Upper lobe of right lung (tissue), 1 donor: Measurements from ENCODE around the gene CMBL. TPM values are rescaled to one million over a fixed set of nuclear protein-coding genes. Genes with fewer than 3 reads are reported as not detected.
"Not testable (repeated sequence)": the region's sequence is repeated elsewhere in the genome, so short reads cannot be mapped to it uniquely, and the experiment has no call there.

Source experiments
- ATAC-seq: fragments of 200-7000 bp; cut with Tn5 transposase; one replicate; pipeline ENCODE4 v1.9.1; 2020; ENCODE audit warnings: mild to moderate bottlenecking, moderate library complexity
- DNase-seq: peaks from one replicate; pipeline ENCODE4 v3.0.0-alpha.2; 2020
- H3K27ac ChIP-seq: fragments of 200-600 bp; one replicate; pipeline ENCODE4 v1.8.0; 2022
- H3K27me3 ChIP-seq: fragments of 200-600 bp; one replicate; pipeline ENCODE4 v1.8.0; 2022; ENCODE audit warnings: mild to moderate bottlenecking
- H3K36me3 ChIP-seq: fragments of 200-600 bp; one replicate; pipeline ENCODE4 v1.8.0; 2022
- H3K4me1 ChIP-seq: fragments of 200-600 bp; one replicate; pipeline ENCODE4 v1.8.0; 2022
- H3K4me3 ChIP-seq: fragments of 200-600 bp; one replicate; pipeline ENCODE4 v1.8.0; 2022; ENCODE audit warnings: mild to moderate bottlenecking
- H3K9me3 ChIP-seq: fragments of 200-600 bp; one replicate; pipeline ENCODE4 v1.8.0; 2022
- intact Hi-C: fragments of 100-400 bp; cut with DNase I; formaldehyde crosslinking; loops from one replicate; pipeline ENCODE4 v1.11.0; 2022
- total RNA-seq: library from RNA; stranded (reverse); fragmentation: NEBNext Ultra II Directional; extraction: Animal tissue kit (Norgen Biotek cat#: 25700); gene quantifications from one replicate; pipeline ENCODE4 v1.2.1, GENCODE V29; 2021
- TF ChIP-seq, protein P1 (sequence below): fragments of 200-600 bp; IDR thresholded peaks from one replicate; pipeline ENCODE4 v1.8.0; 2022; ENCODE audit warnings: antibody characterized with exemption
- donor health status: DM: no; HTN: yes; CAD: no; lungs with severe emphysema.

Gene CMBL
- total RNA-seq, 1 donor from 2014 or later = 21.8 TPM

DNA sequence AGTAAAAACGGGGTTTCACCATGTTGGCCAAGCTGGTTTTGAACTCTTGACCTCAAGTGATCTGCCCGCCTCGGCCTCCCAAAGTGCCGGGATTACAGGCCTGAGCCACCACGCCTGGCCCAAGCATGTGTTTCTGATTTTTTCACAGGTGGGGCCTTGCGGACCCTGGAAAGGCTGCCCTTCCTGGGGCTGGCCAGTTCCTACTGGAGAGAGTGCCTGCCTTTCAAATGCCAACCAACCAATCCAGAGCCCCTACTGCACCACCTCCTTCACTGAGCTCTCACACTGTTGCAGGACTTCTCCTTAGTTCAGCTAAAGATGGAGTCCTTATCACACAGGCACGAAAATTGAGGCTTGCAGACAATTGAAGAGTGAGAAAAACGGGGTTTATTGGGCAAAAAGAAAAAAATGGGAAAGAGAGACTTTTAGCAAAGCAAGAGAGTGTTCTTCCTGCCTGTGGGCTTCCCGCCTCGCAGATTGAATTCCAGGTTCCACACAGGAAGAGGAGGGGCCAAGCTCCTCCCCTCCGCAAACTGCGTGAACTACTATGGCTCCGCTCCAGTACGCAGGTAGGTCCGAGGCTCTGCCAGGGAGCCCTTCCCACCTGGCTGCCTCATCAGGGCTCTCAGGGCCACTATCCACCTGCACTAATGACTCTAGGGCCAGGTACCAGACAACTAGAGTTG is 8.3 kb upstream of the CMBL start:
- Histone ChIP-seq H3K27ac (no peak overlapping the region), H3K4me3 (no peak overlapping the region), H3K9me3 (no peaks in the 10 kb centered on the region), H3K27me3 (no peaks in the 10 kb centered on the region), H3K4me1 (no peaks in the 10 kb centered on the region), H3K36me3 (no peaks in the 10 kb centered on the region)
- intact Hi-C loops = no loop called here
- TF ChIP-seq, protein P1, sequence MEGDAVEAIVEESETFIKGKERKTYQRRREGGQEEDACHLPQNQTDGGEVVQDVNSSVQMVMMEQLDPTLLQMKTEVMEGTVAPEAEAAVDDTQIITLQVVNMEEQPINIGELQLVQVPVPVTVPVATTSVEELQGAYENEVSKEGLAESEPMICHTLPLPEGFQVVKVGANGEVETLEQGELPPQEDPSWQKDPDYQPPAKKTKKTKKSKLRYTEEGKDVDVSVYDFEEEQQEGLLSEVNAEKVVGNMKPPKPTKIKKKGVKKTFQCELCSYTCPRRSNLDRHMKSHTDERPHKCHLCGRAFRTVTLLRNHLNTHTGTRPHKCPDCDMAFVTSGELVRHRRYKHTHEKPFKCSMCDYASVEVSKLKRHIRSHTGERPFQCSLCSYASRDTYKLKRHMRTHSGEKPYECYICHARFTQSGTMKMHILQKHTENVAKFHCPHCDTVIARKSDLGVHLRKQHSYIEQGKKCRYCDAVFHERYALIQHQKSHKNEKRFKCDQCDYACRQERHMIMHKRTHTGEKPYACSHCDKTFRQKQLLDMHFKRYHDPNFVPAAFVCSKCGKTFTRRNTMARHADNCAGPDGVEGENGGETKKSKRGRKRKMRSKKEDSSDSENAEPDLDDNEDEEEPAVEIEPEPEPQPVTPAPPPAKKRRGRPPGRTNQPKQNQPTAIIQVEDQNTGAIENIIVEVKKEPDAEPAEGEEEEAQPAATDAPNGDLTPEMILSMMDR = no peak
- DNase-seq (no peak), ATAC-seq (no peak)

DNA sequence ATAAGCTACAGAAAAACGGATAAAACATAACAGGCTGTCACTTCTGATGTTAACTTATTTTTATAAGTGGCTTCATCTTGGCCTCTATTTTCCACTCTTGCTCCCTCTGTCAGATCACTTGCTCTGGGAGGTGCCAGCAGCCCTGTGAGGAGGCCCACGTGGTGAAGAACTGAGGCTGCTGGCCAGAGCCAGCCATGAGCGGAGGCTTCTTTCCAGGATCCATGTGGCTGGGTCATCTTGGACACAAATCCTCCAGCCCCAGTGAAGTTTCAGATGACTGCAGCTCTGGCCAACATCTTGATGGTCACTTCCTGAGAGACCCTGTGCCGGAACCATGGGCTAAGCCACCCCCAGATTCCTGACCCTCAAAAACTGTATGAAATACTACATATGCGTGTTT is 7.5 kb upstream of the CMBL start:
- Histone ChIP-seq H3K9me3 (no peaks in the 10 kb centered on the region), H3K27me3 (no peaks in the 10 kb centered on the region), H3K27ac (no peak overlapping the region), H3K4me3 (no peak overlapping the region), H3K4me1 (no peaks in the 10 kb centered on the region), H3K36me3 (no peaks in the 10 kb centered on the region)
- TF ChIP-seq, protein P1 = no peak
- ATAC-seq (no peak), DNase-seq (no peak)
- intact Hi-C loops = no loop called here

DNA sequence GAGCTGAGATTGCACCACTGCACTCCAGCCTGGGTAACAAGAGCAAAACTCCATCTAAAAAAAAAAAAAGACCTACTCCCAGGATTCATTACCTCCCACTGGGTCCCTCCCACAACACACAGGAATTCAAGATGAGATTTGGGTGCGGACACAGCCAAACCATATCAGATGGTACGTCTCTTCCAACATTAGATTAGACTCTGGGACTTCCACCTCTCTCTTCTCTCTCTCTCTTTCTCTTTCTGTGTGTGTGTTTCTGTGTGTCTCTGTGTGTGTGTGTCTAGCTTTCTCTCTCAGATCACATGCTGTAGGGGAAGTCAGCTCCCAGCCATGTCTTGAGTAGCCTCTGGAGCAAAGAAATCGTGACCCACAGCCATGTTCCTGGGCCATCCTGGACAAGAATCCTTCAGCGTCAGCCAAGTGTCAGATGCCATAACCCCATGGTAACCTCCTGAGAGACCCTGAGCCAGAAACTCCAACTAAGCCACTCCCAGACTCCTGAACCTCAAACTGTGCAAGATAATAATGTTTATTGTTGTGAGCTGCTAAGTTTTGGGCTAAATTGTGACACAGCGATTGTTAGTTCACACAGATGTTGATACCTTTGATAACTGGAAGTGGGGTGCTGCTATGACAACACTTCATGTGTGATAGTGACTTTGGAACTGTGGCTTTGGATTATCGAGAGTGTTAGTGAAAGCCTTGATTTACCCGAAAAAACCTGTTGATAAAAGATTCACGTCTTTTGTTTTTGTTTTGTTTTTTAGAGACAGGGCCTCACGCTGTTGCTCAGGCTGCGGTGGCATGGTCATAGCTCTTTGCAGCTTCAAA is 4.1 kb upstream of the CMBL start:
- Histone ChIP-seq H3K36me3 (no peaks in the 10 kb centered on the region), H3K27ac (no peak overlapping the region), H3K9me3 (no peaks in the 10 kb centered on the region), H3K4me3 (no peak overlapping the region), H3K4me1 (peaks cover 4% of the 10 kb centered on the region), H3K27me3 (no peaks in the 10 kb centered on the region)
- ATAC-seq (no peak), DNase-seq (no peak)
- TF ChIP-seq, protein P1 = no peak
- intact Hi-C loops = no loop called here

DNA sequence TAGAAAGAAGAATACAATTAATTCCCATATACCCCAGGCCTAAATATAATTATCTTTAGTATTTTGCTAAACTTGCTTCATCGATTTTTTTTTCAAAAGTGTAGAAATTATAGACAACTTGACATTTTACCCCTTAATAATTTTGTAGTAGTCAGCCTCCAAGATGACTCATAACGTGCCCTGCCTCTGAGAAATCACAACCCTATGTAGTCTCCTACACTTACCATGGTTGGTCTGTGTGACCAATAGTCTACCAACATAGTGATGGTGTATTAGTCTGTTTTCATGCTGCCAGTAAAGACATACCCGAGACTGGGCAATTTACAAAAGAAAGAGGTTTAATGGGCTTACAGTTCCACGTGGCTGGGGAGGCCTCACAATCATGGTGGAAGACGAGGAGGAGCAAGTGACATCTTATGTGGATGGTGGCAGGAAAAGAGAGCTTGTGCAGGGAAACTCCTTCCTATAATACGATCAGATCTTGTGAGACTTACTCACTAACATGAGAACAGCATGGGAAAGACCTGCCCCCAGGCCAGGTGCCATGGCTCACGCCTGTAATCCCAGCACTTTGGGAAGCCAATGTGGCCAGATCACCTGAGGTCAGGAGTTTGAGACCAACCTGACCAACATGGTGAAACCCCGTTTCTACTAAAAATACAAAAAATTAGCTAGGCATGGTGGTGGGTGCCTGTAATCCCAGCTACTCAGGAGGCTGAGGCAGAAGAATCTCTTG is 3.3 kb upstream of the CMBL start:
- intact Hi-C loops = not testable (repeated sequence)

DNA sequence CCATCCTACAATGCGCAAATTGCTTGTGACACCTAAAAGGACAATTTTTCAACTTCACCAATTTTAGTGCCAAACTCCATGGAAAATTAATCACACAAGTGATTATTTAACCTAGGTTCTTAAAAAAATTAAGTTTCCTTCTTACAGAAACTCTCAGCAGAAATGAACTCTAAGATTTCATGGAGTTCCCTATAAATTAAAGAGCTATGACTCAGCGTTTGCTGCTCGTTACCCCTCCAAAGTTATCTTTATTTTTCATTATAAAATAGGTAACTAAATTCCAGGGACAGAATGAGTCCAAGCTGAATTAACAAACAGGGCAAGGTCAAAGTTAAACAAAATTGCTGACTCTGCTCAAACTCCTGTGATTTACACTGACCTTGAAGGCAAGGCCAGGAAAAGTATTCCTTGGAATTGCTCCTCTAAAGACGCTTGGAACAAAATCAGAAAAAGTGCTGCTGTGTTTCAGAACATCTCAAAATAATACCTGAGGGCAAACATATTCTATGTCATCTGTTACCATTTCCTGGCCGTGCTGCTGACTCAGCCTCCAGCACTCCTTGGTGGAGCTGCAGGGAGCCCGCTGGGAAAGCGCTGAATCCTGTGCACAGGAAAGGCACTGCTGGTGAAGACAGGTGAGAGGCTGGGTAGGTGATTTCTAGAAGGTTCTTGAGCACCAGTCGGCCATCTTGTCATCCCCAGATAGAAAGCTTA is 2.5 kb upstream of the CMBL start:
- intact Hi-C loops = no loop called here
- Histone ChIP-seq H3K9me3 (no peaks in the 10 kb centered on the region), H3K4me1 (peaks cover 4% of the 10 kb centered on the region), H3K4me3 (no peak overlapping the region), H3K27me3 (no peaks in the 10 kb centered on the region), H3K36me3 (no peaks in the 10 kb centered on the region), H3K27ac (no peak overlapping the region)
- ATAC-seq (no peak), DNase-seq (no peak)
- TF ChIP-seq, protein P1 = no peak

More for the DNA sequence above, 3.3 kb upstream of the CMBL start:
- not testable (repeated sequence) for H3K27me3 ChIP-seq, ATAC-seq, H3K9me3 ChIP-seq, DNase-seq, H3K27ac ChIP-seq, H3K4me3 ChIP-seq, H3K4me1 ChIP-seq, H3K36me3 ChIP-seq
